ENCODE measurements around the gene SARS2. TPM values are rescaled to one million over a fixed set of nuclear protein-coding genes. Genes with fewer than 3 reads are reported as not detected.

Gene SARS2
- total RNA-seq, 1 experiment from 2014 or later = 26.7 TPM

- intact Hi-C loops (cut with micrococcal nuclease) = no loop called here
- H3K27ac ChIP-seq (ENCODE audit: low read length) = no peak overlapping the region
Observed at GRCh38 chr19:38978326-38978689, 47.7 kb upstream of the SARS2 start.

GRCh38 chr19:38977445-38978325 lies 47.1 kb upstream of the SARS2 start:
- Histone ChIP-seq H3K9ac (ENCODE audit: low read length) (no peak overlapping the region), H3K79me2 (ENCODE audit: low read length) (no peaks in the 10 kb centered on the region), H3K9me3 (ENCODE audit: low read length) (no peaks in the 10 kb centered on the region), H3K27me3 (ENCODE audit: low read length) (no peaks in the 10 kb centered on the region), H3K4me2 (ENCODE audit: low read length) (no peak overlapping the region), H3K4me1 (ENCODE audit: insufficient read depth, low read length) (no peaks in the 10 kb centered on the region), H2AFZ (ENCODE audit: low read length) (no peak overlapping the region), H4K20me1 (ENCODE audit: low read length) (no peaks in the 10 kb centered on the region), H3K27ac (ENCODE audit: low read length) (no peak overlapping the region), H3K9me2 (replicated peaks; ENCODE audit: low read length) (no peaks in the 10 kb centered on the region), H3K36me3 (ENCODE audit: low read depth, low read length) (no peaks in the 10 kb centered on the region), H3K4me3 (ENCODE audit: low read length) (no peak overlapping the region), H3F3A (ENCODE audit: low read length, unreplicated experiment) (no peaks in the 10 kb centered on the region)
- intact Hi-C loops (cut with micrococcal nuclease) = no loop called here
- POLR2A ChIA-PET (ENCODE audit: unreplicated experiment) = no interaction called here
- CTCF ChIA-PET = no interaction called here
- no TSS peak for BruUV-seq (replicated peaks)
- TF ChIP-seq EZH2 (IDR thresholded peaks at IDR 0.05; ENCODE audit: low read length, unreplicated experiment) (no peak), CTCF (conservative IDR thresholded peaks at IDR 0.05; ENCODE audit: low read depth, low read length) (no peak), EZH2phosphoT487 (IDR thresholded peaks at IDR 0.05; ENCODE audit: borderline replicate concordance, low read length) (no peak)
- no peak for DNase-seq
- ATAC-seq = no peak

More at GRCh38 chr19:38978326-38978689, 47.7 kb upstream of the SARS2 start:
- no peak overlapping the region for H3K4me2 ChIP-seq (ENCODE audit: low read length)
- H3K36me3 ChIP-seq (ENCODE audit: low read depth, low read length) = no peaks in the 10 kb centered on the region
- no TSS peak for BruUV-seq (replicated peaks)
- no peak overlapping the region for H2AFZ ChIP-seq (ENCODE audit: low read length)
- no peaks in the 10 kb centered on the region for H4K20me1 ChIP-seq (ENCODE audit: low read length)
- POLR2A ChIA-PET (ENCODE audit: unreplicated experiment) = no interaction called here
- no peaks in the 10 kb centered on the region for H3K27me3 ChIP-seq (ENCODE audit: low read length)
- no peaks in the 10 kb centered on the region for H3K9me2 ChIP-seq (replicated peaks; ENCODE audit: low read length)
- H3F3A ChIP-seq (ENCODE audit: low read length, unreplicated experiment) = no peaks in the 10 kb centered on the region
- no peaks in the 10 kb centered on the region for H3K79me2 ChIP-seq (ENCODE audit: low read length)
- no peak overlapping the region for H3K9ac ChIP-seq (ENCODE audit: low read length)
- TF ChIP-seq EZH2 (IDR thresholded peaks at IDR 0.05; ENCODE audit: low read length, unreplicated experiment) = no peak
- TF ChIP-seq CTCF (conservative IDR thresholded peaks at IDR 0.05; ENCODE audit: low read depth, low read length) = no peak
- TF ChIP-seq EZH2phosphoT487 (IDR thresholded peaks at IDR 0.05; ENCODE audit: borderline replicate concordance, low read length) = no peak
- DNase-seq = no peak
- ATAC-seq = no peak
- H3K4me1 ChIP-seq (ENCODE audit: insufficient read depth, low read length) = no peaks in the 10 kb centered on the region
- CTCF ChIA-PET = no interaction called here
- H3K4me3 ChIP-seq (ENCODE audit: low read length) = no peak overlapping the region
- H3K9me3 ChIP-seq (ENCODE audit: low read length) = no peaks in the 10 kb centered on the region

GRCh38 chr19:38975861-38976271 lies 45.3 kb upstream of the SARS2 start:
- Histone ChIP-seq H3K9ac (ENCODE audit: low read length) (no peak overlapping the region), H3K27ac (ENCODE audit: low read length) (no peak overlapping the region), H3K79me2 (ENCODE audit: low read length) (no peaks in the 10 kb centered on the region), H3K27me3 (ENCODE audit: low read length) (no peaks in the 10 kb centered on the region), H3K9me2 (replicated peaks; ENCODE audit: low read length) (no peaks in the 10 kb centered on the region), H3F3A (ENCODE audit: low read length, unreplicated experiment) (no peaks in the 10 kb centered on the region), H2AFZ (ENCODE audit: low read length) (no peak overlapping the region), H3K9me3 (ENCODE audit: low read length) (no peaks in the 10 kb centered on the region), H4K20me1 (ENCODE audit: low read length) (no peaks in the 10 kb centered on the region), H3K4me3 (ENCODE audit: low read length) (no peak overlapping the region), H3K36me3 (ENCODE audit: low read depth, low read length) (no peaks in the 10 kb centered on the region), H3K4me2 (ENCODE audit: low read length) (no peak overlapping the region), H3K4me1 (ENCODE audit: insufficient read depth, low read length) (no peaks in the 10 kb centered on the region)
- intact Hi-C loops (cut with micrococcal nuclease) = no loop called here
- POLR2A ChIA-PET (ENCODE audit: unreplicated experiment) = no interaction called here
- BruUV-seq (replicated peaks) = no TSS peak
- TF ChIP-seq EZH2 (IDR thresholded peaks at IDR 0.05; ENCODE audit: low read length, unreplicated experiment) (no peak), CTCF (conservative IDR thresholded peaks at IDR 0.05; ENCODE audit: low read depth, low read length) (no peak), EZH2phosphoT487 (IDR thresholded peaks at IDR 0.05; ENCODE audit: borderline replicate concordance, low read length) (no peak)
- DNase-seq (no peak), ATAC-seq (no peak)
- CTCF ChIA-PET = no interaction called here

Data from PC-3 (cell line).